Stimulated activated CD8-positive, alpha-beta memory T cell treated with anti-CD3 and anti-CD28 coated beads, Interleukin-15, amount 100 ng/mL, for 24 hours (primary cell): ENCODE data around the gene RRM1.
"Not testable (repeated sequence)": the region's sequence is repeated elsewhere in the genome, so short reads cannot be mapped to it uniquely, and the experiment has no call there.

Experiments
- DNase-seq: peaks from one replicate; pipeline ENCODE4 v3.0.0-alpha.2; 2020; ENCODE audit warnings: low read depth

Gene RRM1

GRCh38 chr11:4140067-4140636, 45.6 kb downstream of the RRM1 start:
- no peak for DNase-seq

GRCh38 chr11:4146070-4146771, 51.6 kb downstream of the RRM1 start:
- DNase-seq = no peak

GRCh38 chr11:4146772-4147098, 52.1 kb downstream of the RRM1 start:
- DNase-seq = no peak

- no peak for DNase-seq
Observed at GRCh38 chr11:4154503-4154902, 59.9 kb downstream of the RRM1 start.

GRCh38 chr11:4156571-4156970, 62.0 kb downstream of the RRM1 start:
- no peak for DNase-seq

GRCh38 chr11:4158818-4159217, 64.2 kb downstream of the RRM1 start:
- DNase-seq = not testable (repeated sequence)

- no peak for DNase-seq
Observed at GRCh38 chr11:4161305-4161704, 66.7 kb downstream of the RRM1 start.

- no peak for DNase-seq
Observed at GRCh38 chr11:4164884-4165590, 70.4 kb downstream of the RRM1 start.

GRCh38 chr11:4167292-4167691, 72.7 kb downstream of the RRM1 start:
- DNase-seq = no peak

GRCh38 chr11:4167758-4168157, 73.2 kb downstream of the RRM1 start:
- no peak for DNase-seq

- DNase-seq = not testable (repeated sequence)
Observed at GRCh38 chr11:4175620-4176350, 81.2 kb downstream of the RRM1 start.

GRCh38 chr11:4178813-4179662, 84.4 kb downstream of the RRM1 start:
- no peak for DNase-seq

- DNase-seq = no peak
Observed at GRCh38 chr11:4180441-4181183, 86.0 kb downstream of the RRM1 start.

- no peak for DNase-seq
Observed at GRCh38 chr11:4181782-4182721, 87.5 kb downstream of the RRM1 start.

- no peak for DNase-seq
Observed at GRCh38 chr11:4183410-4184057, 88.9 kb downstream of the RRM1 start.

GRCh38 chr11:4184163-4184916, 89.7 kb downstream of the RRM1 start:
- no peak for DNase-seq

- DNase-seq = no peak
Observed at GRCh38 chr11:4185561-4185960, 91.0 kb downstream of the RRM1 start.

- DNase-seq = no peak
Observed at GRCh38 chr11:4186464-4187054, 92.0 kb downstream of the RRM1 start.
